ENCODE data around the gene LPA.

- no peak for TF ChIP-seq MNT (IDR thresholded peaks at IDR 0.05)
- no peak for TF ChIP-seq REST (IDR thresholded peaks at IDR 0.05; ENCODE audit: borderline replicate concordance in 1 of 2, low read depth in 1 of 2, low read length in 2 of 2)
- TF ChIP-seq MYNN (CRISPR knock-in tag; IDR thresholded peaks at IDR 0.05; ENCODE audit: low read depth) = no peak
- TF ChIP-seq SNAPC5 (CRISPR knock-in tag; IDR thresholded peaks at IDR 0.05; ENCODE audit: borderline replicate concordance) = no peak
These were observed 4.5 kb downstream of the LPA start for GRCh38 chr6:160659562-160659961.
